Activated CD8-positive, alpha-beta T cell treated with anti-CD3 and anti-CD28 coated beads for 36 hours (primary cell): Measurements from ENCODE around the gene THSD7B. TPM values are rescaled to one million over a fixed set of nuclear protein-coding genes. Genes with fewer than 3 reads are reported as not detected.

ENCODE experiments used
- ATAC-seq: fragments of 200-7000 bp; cut with Tn5 transposase; one replicate; pipeline ENCODE4 v1.10.0; 2021; ENCODE audit warnings: mild to moderate bottlenecking, moderate library complexity
- CTCF ChIA-PET: fragments of 350-600 bp; sonication (Branson Sonifier 250); formaldehyde crosslinking; loops from one replicate; lab custom pipeline; 2021; ENCODE audit warnings: antibody characterized with exemption; lab: Charles Lee
- POLR2A ChIA-PET: fragments of 350-600 bp; sonication (Branson Sonifier 250); formaldehyde crosslinking; loops from one replicate; lab custom pipeline; 2021; ENCODE audit warnings: antibody characterized with exemption; lab: Charles Lee
- DNase-seq: peaks from one replicate; pipeline ENCODE4 v3.0.0-alpha.2; 2020
- H3K27ac Mint-ChIP-seq: one replicate; pipeline ENCODE4 v1.8.0; 2021; ENCODE audit warnings: mild to moderate bottlenecking, mixed read lengths
- H3K27me3 Mint-ChIP-seq: one replicate; pipeline ENCODE4 v1.8.0; 2021; ENCODE audit warnings: mixed read lengths
- H3K36me3 Mint-ChIP-seq: one replicate; pipeline ENCODE4 v1.8.0; 2021; ENCODE audit warnings: low read depth, mixed read lengths
- H3K4me1 Mint-ChIP-seq: one replicate; pipeline ENCODE4 v1.8.0; 2021; ENCODE audit warnings: low read depth, mixed read lengths
- H3K4me3 Mint-ChIP-seq: one replicate; pipeline ENCODE4 v1.8.0; 2021; ENCODE audit warnings: mild to moderate bottlenecking, moderate library complexity, mixed read lengths
- H3K9me3 Mint-ChIP-seq: one replicate; pipeline ENCODE4 v1.8.0; 2021; ENCODE audit warnings: mixed read lengths
- intact Hi-C: fragments of 100-400 bp; cut with micrococcal nuclease; formaldehyde crosslinking; loops from one replicate; pipeline ENCODE4 v1.10.0; 2022
- total RNA-seq, 2 experiments: library from RNA; stranded (reverse); gene quantifications; one replicate each; pipeline ENCODE4 v1.2.3, GENCODE V29; 2021
- TF ChIP-seq, protein P1 (sequence below): fragments of 200-600 bp; IDR thresholded peaks from one replicate; pipeline ENCODE4 v1.8.0; 2022; ENCODE audit warnings: antibody characterized with exemption, mild to moderate bottlenecking

The THSD7B gene
- total RNA-seq, 2 experiments from 2014 or later = not detected

DNA sequence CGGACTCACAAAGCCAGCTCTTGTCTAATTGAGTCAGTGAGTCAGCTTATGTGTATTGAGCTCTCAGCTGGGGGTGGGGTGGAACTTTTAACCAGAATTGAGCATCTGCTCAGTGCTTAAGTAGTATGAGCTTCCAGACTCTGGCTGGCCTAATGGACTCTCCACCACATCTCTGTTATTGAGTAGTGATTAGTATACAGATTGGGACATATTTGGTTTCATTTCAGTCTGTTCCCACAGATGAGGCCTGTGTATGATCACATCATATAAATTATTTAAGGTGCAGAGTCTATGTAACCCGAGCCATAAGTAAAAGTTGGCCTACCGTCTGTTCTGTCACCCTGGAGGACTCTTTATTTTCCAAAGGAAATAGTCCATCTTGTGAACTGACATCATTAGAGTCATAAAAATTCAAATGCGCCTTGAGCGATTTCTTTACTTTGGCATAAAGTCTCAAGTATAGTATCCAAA, 152.1 kb downstream of the THSD7B start:
- H3K4me3 Mint-ChIP-seq = no peak overlapping the region

DNA sequence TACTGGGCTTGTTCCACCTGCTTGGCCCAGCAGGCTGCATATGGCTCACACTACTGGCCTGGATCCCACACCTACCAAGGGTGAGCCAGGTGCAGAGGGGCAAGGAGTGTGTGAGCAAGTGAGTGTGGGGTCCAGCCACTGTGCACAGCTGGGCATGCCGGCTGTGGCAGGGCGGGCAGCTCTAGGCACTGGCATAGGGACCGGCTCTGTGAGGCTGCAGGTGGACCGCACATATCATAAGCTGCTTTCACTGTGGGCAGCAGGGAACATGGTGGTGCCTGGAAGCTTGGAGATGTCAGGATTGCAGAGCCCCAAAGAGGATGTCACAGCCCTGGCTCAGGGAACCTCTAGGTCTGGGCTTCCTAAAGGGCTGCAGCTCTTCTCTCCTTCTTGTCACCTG, 154.3 kb downstream of the THSD7B start:
- Mint-ChIP-seq H3K36me3 (no peaks in the 10 kb centered on the region), H3K4me1 (no peaks in the 10 kb centered on the region), H3K27me3 (no peaks in the 10 kb centered on the region), H3K4me3 (no peak overlapping the region), H3K27ac (no peak overlapping the region), H3K9me3 (peaks cover 3% of the 10 kb centered on the region)
- DNase-seq (no peak), ATAC-seq (no peak)
- TF ChIP-seq, protein P1, sequence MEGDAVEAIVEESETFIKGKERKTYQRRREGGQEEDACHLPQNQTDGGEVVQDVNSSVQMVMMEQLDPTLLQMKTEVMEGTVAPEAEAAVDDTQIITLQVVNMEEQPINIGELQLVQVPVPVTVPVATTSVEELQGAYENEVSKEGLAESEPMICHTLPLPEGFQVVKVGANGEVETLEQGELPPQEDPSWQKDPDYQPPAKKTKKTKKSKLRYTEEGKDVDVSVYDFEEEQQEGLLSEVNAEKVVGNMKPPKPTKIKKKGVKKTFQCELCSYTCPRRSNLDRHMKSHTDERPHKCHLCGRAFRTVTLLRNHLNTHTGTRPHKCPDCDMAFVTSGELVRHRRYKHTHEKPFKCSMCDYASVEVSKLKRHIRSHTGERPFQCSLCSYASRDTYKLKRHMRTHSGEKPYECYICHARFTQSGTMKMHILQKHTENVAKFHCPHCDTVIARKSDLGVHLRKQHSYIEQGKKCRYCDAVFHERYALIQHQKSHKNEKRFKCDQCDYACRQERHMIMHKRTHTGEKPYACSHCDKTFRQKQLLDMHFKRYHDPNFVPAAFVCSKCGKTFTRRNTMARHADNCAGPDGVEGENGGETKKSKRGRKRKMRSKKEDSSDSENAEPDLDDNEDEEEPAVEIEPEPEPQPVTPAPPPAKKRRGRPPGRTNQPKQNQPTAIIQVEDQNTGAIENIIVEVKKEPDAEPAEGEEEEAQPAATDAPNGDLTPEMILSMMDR = no peak
- POLR2A ChIA-PET = interaction anchor here (0.6 kb wide), 1 partner anchor 11 kb away, joined by 4 read pairs; no protein-coding TSS in a partner anchor
- intact Hi-C loops = no loop called here
- CTCF ChIA-PET = no interaction called here

More for the DNA sequence above, 152.1 kb downstream of the THSD7B start:
- no peaks in the 10 kb centered on the region for H3K36me3 Mint-ChIP-seq
- H3K27me3 Mint-ChIP-seq = no peaks in the 10 kb centered on the region
- ATAC-seq (no peak), DNase-seq (no peak)
- TF ChIP-seq, protein P1 = no peak
- H3K27ac Mint-ChIP-seq = no peak overlapping the region
- no peaks in the 10 kb centered on the region for H3K4me1 Mint-ChIP-seq
- intact Hi-C loops = no loop called here
- ChIA-PET CTCF (no interaction called here), POLR2A (no interaction called here)
- H3K9me3 Mint-ChIP-seq = no peaks in the 10 kb centered on the region

DNA sequence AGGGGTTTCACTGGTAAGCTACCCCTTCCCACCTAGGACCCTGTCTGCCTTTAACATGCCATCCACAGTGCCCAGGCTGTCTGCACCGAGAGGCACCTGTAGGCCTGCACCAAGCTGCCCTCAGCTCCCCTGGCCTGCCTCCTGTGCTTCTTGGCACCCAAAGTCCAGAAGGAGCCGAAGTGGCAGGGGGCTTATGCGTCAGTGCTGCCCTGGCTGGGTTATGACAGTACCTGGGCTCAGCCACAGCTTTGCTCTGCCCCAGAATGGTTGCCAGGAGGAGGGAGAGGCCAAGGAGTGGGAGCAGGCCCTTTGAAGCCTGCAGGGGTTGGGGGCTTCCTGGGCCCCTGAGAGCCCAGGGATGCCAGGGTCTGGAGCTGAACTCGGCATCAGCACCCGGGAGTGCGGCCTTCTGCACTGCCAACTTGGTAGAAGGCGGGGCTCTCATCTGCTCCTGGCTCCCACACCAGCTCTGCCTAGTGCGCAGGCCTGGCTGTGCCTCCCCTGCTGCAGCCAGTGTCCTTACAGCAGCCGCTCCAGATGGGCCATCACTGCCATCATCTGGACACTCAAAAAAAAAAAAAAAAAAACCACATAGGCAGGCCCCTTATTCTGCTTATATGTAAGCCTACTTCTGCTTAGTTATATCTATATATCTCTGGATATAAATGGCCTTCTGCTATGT, 155.4 kb downstream of the THSD7B start:
- Mint-ChIP-seq H3K36me3 (no peaks in the 10 kb centered on the region), H3K27ac (no peak overlapping the region), H3K4me1 (no peaks in the 10 kb centered on the region), H3K9me3 (peaks cover 6% of the 10 kb centered on the region), H3K27me3 (no peaks in the 10 kb centered on the region), H3K4me3 (no peak overlapping the region)
- CTCF ChIA-PET = no interaction called here
- ATAC-seq = no peak
- POLR2A ChIA-PET = no interaction called here
- TF ChIP-seq, protein P1 = no peak
- intact Hi-C loops = no loop called here
- no peak for DNase-seq

DNA sequence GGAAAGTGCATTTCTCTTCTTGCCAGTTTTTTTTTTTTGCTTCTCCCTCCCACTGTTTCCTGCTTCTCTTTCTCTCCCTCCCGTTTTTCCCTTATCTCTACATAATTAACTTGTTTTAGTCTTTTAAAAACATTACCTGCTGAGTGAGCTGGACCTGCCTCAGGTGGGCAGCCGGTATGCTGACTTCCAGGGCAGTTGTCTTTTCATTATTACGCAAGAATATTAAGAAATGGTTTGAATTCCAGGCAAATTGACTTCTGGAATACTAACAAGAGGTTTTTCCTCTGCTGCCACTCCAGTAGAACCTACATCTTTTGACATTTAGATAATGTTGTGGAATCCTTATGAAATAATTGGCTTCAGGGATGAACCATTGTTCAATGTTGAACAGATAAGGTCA, 161.8 kb downstream of the THSD7B start:
- no peaks in the 10 kb centered on the region for H3K4me1 Mint-ChIP-seq
- intact Hi-C loops = no loop called here
- no peaks in the 10 kb centered on the region for H3K36me3 Mint-ChIP-seq
- TF ChIP-seq, protein P1 = no peak
- H3K4me3 Mint-ChIP-seq = no peak overlapping the region
- DNase-seq (no peak), ATAC-seq (no peak)
- H3K27ac Mint-ChIP-seq = no peak overlapping the region
- H3K9me3 Mint-ChIP-seq = peaks cover 6% of the 10 kb centered on the region
- ChIA-PET POLR2A (no interaction called here), CTCF (no interaction called here)
- no peaks in the 10 kb centered on the region for H3K27me3 Mint-ChIP-seq

DNA sequence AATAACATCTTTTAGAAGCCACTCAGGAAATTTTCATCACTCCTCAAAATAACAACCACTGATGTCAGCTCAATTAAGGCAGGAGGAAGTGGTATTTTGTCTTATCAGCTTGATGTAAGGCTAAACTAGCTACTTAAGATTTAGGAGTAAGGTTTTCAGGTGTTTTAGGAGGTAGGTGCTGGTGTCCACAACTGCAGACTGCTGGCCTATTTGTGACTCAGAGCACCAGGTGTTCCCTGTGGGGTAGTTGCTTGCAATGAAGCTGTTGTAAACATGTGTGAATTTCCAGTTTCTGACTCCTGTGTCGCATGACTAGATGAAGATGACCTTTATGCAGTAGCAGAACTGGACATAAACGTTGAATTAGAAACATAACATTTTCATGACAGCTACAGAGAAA, 164.2 kb downstream of the THSD7B start:
- Mint-ChIP-seq H3K27me3 (no peaks in the 10 kb centered on the region), H3K4me3 (no peak overlapping the region), H3K4me1 (no peaks in the 10 kb centered on the region), H3K9me3 (peaks cover 3% of the 10 kb centered on the region), H3K27ac (no peak overlapping the region), H3K36me3 (no peaks in the 10 kb centered on the region)
- TF ChIP-seq, protein P1 = no peak
- ChIA-PET POLR2A (no interaction called here), CTCF (no interaction called here)
- ATAC-seq (no peak), DNase-seq (no peak)
- intact Hi-C loops = no loop called here
